NCI-H1436 (cell line): ENCODE results near the gene NANOGP8.
"Not testable (repeated sequence)": the region's sequence is repeated elsewhere in the genome, so short reads cannot be mapped to it uniquely, and the experiment has no call there.

Experiments used
- DNase-seq: peaks from one replicate; lab custom pipeline; 2025; lab: John Stamatoyannopoulos, UW

NANOGP8 gene

GRCh38 chr15:35092846-35093245, 7.8 kb upstream of the NANOGP8 start:
- DNase-seq, result no peak

GRCh38 chr15:35092311-35092710, 7.2 kb upstream of the NANOGP8 start:
- DNase-seq, result no peak

- no peak for DNase-seq
Observed at GRCh38 chr15:35090104-35090807, 5.2 kb upstream of the NANOGP8 start.

- DNase-seq, result no peak
Observed at GRCh38 chr15:35089551-35089950, 4.5 kb upstream of the NANOGP8 start.

DNA sequence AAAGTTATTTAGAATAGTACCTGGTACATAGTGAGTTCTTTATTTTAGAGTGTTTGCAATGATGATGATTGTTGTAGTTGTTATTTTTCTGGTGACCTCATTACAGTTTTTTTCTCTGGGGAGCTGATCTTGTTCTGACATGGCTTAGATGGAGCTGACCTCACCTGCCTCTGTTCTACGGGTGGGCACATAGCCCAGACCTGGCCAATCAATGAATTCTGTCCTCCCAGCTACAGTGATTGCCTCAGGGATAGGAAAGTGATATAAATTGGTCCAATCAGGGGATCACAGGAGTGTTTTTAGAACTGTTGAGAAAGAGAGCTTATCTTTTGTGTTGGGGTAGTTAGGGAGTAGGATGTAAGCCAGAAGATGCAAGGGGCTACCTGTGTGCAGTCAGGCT, 3.2 kb upstream of the NANOGP8 start:
- no peak for DNase-seq

GRCh38 chr15:35087759-35088158, 2.7 kb upstream of the NANOGP8 start:
- no peak for DNase-seq

- DNase-seq, result not testable (repeated sequence)
Observed at GRCh38 chr15:35082371-35083348, 2.4 kb downstream of the NANOGP8 start.

- DNase-seq, result not testable (repeated sequence)
Observed at GRCh38 chr15:35081626-35082365, 3.3 kb downstream of the NANOGP8 start.

DNA sequence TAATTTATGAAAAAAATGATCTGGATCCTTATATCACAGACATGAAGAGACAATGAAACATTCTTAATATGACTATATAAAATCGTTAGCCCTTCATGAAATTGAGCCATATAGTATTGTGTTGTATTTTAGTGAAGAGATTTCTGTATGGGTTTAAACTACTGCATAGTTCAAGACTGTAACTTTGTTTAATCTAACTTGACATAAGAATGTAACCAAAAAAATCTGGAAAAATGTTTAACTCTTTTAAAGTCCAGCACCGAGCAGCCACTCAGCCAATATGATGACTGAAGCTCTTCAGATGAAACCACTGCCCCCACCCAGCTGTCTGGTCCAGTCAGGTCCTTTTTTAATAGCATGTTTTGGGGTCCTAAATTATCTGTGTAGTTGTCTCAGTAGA, 4.9 kb downstream of the NANOGP8 start:
- no peak for DNase-seq

DNA sequence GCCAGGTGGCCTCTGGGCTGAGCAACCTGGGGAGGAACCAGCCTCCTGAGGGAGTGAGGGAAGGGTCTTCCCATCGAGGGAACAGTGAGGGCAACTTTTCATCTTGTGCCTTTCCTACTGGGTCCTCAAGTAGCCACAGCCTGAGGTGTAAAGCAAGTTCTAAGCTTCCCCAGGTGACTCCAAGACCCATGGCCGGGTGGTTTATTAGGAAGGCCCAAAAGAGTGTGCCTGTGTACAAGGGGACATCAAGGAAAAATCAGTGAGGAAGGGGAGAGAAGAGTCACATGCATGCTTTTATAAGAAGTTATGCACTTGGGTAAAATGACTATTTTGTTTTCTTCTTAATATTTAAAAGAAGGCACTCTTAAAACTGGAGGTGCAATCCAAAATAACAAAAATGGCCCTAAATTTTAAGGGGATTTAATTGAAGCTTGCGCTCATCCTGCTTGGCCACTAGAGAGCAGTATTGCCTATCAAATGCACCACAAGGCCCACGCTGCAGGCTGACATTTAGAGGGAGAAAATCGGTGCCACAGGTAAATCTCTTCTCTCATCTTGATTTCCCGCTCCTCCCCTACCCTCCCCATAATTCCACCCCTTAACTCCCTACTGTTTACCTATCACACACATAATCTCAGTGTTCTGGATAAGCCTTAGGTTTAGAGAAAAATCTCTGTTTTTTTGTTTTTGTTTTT, 6.7 kb downstream of the NANOGP8 start:
- peak; percentile 52 for DNase-seq

GRCh38 chr15:35071106-35071505, 14.0 kb downstream of the NANOGP8 start:
- DNase-seq, result no peak

DNA sequence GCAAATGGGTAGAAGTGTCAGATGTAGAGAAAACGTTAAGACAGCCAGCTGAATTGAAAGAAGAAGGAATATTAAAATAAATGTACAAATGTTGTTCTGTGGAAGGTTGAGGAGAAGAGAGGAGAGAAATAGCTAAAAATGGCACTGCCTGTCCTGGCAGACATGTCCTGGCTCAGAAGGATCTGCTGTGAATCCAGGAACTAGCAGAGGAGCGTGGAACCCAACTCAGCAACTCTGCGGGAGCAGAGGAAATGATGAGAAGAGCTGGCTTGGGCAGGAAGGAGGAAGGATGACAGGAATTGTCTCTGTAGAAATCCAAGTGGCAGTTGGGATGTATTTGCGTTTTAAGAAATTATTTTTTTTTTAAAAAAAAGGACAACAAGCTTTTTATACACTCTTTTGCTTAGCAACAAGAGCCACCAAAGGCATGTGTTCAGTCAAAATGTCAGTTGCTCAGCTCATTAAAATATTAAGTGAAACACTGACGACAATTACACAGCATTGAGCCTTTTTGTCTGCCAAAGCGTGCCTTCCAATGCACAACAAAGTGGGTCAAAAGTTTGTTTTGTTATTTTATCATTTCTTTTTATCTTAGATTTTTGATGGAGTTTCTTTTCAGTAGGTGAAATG, 16.1 kb downstream of the NANOGP8 start:
- DNase-seq, result no peak

GRCh38 chr15:35067496-35068347, 17.4 kb downstream of the NANOGP8 start:
- no peak for DNase-seq

- no peak for DNase-seq
Observed at GRCh38 chr15:35066094-35066493, 19.0 kb downstream of the NANOGP8 start.

GRCh38 chr15:35064576-35065190, 20.4 kb downstream of the NANOGP8 start:
- no peak for DNase-seq

- no peak for DNase-seq
Observed at GRCh38 chr15:35062738-35063099, 22.4 kb downstream of the NANOGP8 start.

- DNase-seq, result no peak
Observed at GRCh38 chr15:35061825-35062737, 23.0 kb downstream of the NANOGP8 start.

- DNase-seq, result no peak
Observed at GRCh38 chr15:35061161-35061824, 23.8 kb downstream of the NANOGP8 start.
